NCI-H146 (cell line): Measurements from ENCODE around the gene SRP72.
"Not testable (repeated sequence)": the region's sequence is repeated elsewhere in the genome, so short reads cannot be mapped to it uniquely, and the experiment has no call there.

Experiments used
- DNase-seq: peaks from one replicate; lab custom pipeline; 2025; lab: John Stamatoyannopoulos, UW

Gene SRP72, protein sequence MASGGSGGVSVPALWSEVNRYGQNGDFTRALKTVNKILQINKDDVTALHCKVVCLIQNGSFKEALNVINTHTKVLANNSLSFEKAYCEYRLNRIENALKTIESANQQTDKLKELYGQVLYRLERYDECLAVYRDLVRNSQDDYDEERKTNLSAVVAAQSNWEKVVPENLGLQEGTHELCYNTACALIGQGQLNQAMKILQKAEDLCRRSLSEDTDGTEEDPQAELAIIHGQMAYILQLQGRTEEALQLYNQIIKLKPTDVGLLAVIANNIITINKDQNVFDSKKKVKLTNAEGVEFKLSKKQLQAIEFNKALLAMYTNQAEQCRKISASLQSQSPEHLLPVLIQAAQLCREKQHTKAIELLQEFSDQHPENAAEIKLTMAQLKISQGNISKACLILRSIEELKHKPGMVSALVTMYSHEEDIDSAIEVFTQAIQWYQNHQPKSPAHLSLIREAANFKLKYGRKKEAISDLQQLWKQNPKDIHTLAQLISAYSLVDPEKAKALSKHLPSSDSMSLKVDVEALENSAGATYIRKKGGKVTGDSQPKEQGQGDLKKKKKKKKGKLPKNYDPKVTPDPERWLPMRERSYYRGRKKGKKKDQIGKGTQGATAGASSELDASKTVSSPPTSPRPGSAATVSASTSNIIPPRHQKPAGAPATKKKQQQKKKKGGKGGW

DNA sequence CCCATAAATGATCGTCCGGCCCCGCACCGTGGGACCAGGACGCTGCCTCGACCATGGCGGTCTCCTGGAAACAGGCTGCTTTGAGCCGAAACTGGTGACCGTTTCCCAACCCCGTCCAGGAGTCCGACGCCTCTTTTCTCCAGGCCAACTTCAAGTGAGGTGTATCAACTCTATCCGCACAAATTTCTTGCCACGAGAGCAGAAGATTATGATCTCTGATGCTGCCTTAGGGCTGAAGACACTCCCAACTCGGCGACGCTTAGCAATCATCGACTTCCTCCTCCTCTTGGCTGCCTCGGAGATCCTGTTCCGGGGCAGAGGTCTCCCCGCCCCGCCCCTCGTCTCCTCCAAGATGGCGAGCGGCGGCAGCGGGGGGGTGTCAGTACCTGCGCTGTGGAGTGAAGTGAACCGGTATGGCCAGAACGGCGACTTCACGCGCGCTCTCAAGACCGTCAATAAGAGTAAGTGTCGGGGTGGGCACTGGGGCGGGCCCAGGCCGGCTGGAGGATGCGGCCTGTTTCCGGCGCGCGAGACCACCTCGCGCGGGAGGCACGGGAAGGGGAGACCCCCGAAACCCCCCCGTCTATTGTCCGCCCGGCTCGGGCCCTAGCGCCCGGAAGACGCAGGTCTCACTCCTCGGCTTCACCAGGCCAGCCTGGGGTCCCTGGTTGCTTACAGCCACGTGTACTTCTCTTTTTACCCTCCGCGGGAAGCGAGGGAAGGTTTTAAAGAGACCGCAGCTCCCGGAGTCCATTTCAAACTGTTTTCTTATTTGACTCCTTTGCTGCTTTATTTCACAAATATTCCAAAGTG lies at the start of gene SRP72:
Gene SRP72, plus strand, starts transcription at position 334 of the 813 bp plus-strand sequence. Its CDS starts 19 bp downstream, at position 353.
- DNase-seq = peak; percentile 92

DNA sequence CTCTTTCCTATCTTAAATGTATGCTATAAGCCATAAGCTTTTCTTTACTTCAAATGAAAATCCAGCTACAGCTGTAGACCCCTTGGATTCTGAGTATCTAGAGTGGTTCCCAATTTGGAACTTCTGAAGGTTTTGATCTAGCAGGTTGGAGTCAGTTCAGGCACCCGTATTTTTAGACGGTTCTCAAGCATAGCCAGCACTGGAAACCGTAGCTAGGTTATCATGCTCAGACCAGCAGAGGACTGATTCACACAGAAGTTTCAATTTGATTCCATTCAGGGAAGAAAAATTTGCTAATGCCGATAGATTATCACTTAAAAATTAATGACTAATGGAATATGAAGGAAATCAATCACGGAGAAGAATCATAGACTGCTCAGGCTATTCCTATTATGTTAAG lies 43.2 kb upstream of the SRP72 start:
- no peak for DNase-seq

DNA sequence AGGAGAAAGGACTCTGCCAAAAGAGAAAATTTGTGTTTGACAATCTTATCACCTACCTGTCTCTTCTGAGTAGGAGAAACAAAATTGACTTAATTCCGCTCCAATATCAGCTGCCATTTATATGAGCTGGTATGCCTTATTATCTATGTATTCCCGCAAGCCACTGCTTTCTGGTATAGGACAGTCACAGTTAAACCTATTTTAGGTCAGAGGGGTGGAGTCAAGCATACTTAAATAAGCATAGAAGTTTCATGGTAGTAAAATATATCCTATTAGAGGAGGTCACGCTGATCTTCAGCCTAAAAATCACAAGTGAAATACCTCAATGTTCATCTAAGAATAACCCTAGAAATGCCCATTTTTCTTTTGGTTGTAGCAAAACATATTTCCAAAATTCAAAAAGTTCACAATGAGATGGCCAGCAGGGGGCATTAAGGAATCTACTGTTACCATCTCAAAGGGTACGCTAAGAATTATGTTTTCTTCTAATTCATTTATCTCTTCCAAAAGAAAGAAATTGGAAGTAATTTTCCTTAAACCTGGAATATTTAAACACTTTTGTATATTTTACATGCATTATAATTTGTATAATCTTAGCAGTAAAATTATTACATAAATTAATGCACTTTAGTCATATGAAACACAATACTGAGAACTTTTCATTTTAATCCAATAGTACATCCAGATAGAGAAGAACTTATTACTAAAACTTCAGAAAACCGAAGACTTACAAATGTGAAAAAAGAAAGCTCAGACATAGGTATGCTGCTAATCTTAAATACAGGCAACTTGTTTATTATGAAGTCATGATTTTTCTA lies 42.5 kb upstream of the SRP72 start:
- no peak for DNase-seq

DNA sequence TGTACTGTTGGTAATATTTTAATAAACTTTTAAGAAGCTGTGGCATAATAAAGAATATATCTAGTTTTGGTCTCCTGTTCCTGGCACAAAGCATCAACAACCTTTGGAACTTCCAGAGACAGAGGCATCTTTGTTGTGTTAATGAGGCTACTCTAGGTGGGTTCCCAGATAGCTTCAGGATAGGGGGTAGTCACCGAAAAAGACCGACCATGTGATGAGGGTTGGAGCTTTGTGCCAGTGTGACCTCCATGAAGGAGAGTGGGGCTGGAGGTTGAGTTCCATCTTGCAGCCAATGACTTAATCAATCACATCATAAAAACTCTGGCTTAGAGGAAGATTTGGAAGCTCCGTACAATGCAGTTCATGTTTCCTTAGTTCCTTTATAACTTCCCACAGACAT lies 41.9 kb upstream of the SRP72 start:
- DNase-seq = no peak

DNA sequence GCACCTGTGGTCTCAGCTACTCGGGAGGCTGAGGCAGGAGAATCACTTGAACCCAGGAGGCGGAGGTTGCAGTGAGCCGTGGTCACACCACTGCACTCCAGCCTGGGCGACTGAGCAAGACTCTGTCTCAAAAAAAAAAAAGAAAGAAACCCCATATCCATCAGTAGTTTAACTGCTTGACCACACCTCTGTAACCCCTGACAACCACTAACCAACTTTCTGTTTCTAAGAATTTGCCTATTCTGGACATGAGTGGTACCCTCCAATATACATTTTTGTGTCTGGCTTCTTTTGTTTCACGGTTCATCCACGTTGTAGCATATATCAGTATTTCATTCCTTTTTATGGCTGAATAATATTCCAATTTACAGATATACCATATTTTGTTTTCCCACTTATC lies 41.1 kb upstream of the SRP72 start:
- no peak for DNase-seq

DNA sequence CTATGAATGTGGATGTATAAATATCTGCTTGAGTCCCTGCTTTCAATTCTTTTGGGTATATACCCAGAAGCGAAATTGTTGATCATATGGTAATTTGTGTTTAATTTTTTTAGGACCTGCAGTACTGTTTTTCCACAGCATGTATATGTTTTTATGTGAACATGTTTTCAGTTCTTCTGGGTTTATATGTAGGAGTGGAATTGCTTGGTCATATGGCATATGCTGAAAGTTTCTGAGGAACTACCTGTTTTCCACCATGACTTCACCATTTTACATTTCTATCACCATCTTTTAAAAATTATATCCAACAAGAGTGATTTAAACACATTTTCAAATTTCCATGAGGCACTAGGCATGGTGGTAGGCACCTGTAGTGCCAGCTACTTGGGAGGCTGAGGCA lies 40.2 kb upstream of the SRP72 start:
- DNase-seq = no peak

DNA sequence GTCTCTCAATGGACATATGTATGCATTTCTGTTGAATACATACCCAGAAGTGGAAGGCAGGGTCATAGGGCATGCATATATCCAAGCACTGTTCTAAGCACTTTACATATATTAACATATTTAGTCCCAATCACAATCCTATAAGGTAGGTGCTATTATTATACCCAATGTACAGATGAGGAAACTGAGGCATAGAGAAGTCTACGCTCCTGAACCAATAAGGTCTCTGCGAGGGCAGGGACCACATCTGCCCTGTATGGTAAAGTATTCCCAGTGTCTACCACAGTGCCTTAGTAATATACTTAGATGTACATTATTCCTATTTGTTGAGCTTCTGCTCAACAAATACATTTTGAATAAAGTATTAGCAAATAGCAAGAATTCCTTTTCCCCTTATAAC lies 37.2 kb upstream of the SRP72 start:
- no peak for DNase-seq

DNA sequence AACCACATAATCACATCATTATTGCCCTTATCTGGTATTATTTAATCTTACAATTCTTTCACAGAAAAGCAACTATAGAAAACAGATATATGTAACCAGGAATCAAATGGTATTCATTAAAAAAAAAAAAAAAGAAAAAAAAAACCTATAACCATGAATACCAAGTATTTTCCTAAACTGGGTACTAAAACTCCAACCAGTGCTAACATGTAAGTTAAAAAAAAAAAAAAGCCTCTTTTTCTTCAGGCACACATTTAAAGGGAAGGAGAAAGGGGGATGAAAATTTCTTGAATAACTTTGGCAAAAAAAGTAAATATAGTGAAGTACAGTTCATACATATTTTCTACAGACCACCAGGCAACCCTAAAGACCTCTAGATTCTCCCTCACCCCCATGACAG lies 34.1 kb upstream of the SRP72 start:
- no peak for DNase-seq

DNA sequence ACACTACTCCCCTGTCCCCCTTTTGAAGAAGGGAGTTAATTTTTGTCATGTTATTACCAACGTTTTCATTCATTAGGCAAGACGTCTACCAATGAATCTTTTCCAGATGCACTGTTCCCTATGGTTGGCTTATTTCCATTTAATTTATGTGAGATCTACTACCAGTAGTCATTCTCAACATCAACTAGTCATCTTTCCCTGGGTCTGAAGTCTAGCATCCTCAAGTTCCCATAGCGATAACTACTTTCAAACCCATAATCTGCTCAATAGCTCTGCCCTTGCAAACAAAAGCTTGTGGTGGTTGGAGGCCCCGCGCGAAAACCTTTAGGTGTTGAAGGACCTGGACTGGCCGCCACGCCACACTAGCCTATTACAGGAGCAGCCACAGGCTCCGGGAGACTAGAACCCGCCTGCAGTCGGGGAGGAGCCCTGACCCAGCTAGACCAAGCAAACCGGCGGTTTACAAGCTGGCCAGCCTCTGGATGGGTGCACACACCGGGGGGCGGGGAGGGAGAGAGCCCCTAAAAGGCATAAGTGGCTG lies 32.7 kb upstream of the SRP72 start:
- peak; percentile 91 for DNase-seq

DNA sequence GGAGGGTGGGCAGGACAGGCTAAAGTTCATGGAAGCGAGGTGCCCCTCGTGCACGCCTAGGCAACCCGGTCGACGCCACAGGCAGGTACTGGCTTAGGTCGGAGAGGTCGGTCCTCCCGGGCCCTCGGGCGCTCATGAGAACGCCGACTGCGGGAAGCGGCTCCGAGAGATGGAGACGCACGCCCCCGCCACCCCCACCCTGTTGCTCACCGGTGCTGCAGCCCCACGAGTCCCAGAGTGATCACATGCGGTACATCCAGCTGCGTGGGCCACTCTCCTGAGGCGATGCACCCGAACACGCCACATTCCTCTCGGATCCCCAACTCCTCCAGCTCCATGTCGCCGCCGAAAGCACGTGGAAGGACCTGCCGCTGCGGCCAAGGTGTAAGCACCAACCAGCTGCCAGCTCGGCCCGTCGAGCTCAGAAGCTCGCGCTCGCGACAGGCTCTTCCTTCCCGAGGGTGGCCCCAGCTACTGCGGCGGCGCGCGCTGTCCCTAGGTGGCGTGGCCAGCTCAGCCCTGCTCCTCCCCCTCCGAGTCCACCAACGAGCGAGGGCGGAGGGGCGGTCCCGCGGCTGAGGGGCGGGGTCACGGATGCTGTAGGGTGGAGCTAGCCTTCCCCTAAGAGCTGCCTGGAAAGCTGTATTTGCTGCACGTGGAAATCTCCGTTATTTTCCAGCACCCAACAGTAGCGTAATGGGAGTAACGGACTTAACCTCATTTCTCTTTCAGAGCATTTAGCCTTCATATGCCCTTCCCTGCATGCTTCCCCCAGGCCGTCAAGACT lies 32.1 kb upstream of the SRP72 start, which contains the start of gene PPAT:
Gene PPAT, minus strand, starts transcription at position 476 of the 787 bp plus-strand sequence. Its CDS starts 138 bp downstream, at position 338.
- peak; percentile 98 for DNase-seq

DNA sequence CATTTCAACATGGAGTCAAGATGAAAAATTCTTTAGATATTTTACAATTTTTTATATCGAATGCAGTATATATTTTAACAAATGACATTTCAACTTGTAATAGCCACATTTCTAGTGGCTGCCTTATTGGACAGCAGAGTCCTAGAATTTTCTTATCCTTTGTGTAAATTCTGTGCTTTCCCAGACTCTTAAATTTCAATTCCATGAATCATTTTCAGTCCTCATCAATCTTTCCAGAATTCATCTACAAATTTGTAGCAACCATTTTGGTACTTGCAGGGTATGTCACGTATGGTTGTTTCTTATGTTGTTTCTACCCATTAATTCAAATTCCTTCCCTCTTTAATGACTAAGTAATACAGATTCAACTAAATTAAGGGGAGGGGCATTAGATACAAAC lies 28.7 kb upstream of the SRP72 start:
- no peak for DNase-seq

DNA sequence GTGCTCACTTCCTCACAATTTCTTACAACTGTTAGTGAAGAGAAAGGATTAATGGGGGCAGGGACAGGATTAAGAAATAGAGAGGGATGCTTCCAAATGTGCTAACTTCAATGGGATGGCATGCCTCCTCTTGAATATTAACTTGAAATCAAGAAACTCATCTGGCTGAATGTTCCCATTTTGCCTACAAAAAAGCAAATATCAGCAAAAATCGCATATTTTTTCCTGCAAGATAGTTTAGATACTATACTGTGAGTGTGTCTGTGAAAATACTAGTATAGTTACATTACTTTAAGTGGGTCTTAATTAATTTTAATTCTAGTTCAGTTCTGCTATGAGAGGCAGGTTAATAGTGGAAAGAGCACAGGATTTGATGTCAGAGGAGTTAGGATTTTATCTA lies 26.4 kb upstream of the SRP72 start:
- no peak for DNase-seq

DNA sequence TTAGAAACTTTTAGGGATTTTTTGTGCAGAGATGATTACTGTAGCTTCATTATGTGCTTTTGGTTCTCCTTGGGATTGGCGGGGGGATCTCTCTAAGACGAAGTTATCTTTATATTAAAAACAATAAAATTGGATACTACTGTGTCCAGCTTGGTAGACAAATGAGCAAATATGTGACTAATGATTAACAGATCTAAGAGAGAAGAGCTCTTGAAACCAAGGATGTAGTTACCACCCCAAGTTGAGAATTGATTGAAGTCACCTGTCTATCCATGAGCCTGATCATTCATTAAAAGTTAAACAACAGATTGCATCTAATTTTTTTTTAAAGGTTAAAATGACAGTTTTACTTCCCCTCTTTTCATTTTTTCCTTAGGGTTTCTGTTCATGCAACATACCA lies 22.7 kb upstream of the SRP72 start:
- DNase-seq = no peak

DNA sequence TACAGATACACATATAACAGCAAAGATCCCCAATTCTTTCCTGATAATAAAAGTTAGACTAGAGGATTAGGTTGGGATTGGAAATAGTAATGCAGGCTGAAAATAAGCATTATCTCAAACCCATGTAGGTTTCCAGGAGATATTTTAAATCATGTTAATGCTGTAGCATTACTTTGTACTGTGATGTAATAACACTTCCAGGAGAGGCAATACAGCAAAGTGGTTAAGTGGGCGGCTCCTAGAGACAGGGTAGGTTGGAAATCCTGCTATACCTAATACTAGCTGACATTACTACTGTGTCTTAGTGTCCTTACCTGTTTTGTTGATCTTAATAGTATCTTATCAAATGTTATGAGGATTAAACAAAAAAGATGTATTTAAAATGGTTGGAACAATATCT lies 21.7 kb upstream of the SRP72 start:
- DNase-seq = no peak

DNA sequence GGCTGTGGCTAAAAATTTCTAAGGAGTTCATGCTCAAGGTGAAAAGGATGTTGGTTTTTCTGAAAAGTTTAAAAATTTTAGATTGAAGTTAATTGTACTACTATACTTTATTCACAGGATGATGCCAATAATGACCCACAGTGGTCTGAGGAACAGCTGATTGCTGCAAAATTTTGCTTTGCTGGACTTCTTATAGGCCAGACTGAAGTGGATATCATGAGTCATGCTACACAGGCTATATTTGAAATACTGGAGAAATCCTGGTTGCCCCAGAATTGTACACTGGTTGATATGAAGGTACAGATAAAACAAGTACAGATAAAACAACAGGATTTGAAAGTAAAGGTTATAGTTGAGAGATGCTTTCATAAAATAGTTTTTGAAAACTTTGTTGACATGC lies 19.1 kb upstream of the SRP72 start:
- no peak for DNase-seq

DNA sequence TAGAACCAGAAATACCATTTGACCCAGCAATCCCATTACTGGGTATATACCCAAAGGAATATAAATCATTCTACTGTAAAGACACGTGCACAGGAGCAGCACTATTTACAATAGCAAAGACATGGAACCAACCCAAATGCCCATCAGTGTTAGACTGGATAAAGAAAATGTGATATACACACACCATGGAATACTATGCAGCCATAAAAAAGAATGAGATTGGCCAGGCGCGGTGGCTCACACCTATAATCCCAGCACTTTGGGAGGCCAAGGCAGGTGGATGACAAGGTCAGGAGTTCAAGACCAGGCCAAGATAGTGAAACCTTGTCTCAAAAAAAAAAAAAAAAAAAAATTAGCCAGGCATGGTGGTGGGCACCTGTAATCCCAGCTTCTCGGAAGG lies 17.9 kb upstream of the SRP72 start:
- DNase-seq = not testable (repeated sequence)

DNA sequence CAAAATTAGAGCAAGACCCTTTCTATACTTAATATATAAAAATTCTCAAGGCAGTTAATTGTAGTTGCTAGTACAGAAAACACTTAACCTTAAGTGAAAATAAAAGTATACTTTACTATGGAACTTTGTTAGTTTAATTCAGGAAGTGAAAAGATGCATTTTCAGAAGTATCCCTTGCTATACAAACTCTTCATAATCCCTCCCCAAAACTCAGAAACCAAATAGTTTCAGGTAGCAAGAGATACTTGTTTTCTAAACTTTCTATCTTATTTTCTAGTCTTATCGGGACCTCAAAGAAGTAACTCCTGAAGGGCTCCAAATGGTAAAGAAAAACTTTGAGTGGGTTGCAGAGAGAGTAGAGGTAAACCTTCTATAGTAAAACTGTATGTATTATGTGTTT lies 17.1 kb upstream of the SRP72 start:
- DNase-seq = no peak

DNA sequence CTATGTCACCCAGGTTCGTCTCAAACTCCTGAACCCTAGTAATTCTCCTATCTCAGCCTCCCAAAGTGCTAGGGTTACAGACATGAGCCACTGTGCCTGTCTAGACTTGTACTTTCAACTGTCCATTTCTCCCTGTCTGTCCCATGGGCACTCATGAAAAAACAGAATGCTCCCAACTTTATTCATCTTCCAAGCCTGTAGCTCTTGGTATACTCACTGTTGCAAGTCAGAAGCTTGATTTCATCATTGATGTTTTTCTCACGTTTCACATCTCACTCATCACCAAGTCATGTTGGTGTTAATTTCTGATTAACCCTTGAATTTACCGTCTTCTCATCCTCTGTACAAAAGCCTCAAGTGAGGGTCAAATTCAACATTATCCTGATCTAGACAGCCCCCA lies 7.3 kb upstream of the SRP72 start:
- DNase-seq = no peak

DNA sequence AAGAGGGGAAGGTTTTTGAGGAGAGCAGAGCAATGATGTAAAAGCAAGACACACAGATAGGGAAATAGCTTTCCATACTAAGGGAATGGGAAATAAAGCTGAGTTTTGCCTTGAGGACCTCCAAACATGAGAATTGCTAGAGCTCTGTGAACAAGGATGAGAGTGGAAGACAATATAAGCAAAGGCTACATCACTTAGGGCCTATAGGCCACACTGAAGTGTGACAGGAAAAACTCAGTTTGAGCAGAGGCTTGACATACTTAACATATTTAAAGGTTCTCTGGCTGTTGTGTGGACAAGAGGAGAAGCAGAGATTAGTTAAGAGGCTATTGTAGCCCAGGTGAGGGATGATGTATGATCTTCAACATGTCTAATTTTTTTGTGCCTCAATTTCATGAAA lies 5.3 kb upstream of the SRP72 start:
- DNase-seq = no peak

DNA sequence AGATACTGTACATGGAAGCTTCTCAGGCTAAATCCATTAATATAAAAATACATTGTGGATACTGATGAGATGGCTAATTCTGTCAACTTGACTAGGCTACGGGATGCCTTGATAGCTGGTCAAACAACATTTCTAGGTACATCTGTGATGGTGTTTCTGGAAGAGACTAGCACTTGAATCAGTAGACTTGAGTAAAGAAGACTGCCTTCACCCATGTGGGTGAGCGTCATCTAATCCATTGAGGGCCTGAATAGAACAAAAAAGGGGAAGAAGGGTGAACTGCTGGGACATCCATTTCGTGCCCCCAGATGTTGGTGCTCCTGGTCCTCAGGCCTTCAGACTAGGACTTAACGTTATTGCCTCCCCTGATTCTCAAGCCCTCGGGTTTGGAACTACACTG lies 3.7 kb upstream of the SRP72 start:
- no peak for DNase-seq

DNA sequence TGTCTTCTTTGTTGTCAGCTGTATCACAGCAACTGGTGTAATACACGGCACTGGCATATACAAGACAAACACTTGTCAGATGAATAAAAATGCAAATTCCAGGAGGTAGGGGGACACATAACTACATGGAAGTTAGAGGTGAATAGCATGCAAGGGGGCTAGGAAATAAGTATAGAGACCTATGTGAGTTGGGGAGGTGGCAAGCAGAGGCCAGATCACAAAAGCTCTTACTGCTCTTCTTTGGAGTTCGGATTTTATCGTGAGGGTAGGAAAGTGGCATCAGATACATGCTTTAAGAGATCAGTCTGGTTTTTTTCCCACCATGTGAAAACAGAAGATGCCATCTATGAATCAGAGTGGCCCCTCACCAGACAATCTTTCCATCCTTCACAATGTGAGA lies 2.8 kb upstream of the SRP72 start:
- no peak for DNase-seq
